ENCODE measurements around the gene GRM4.

Gene GRM4

GRCh38 chr6:34157236-34157830 lies 11.4 kb upstream of the GRM4 start:
- no peak for DNase-seq

- DNase-seq: no peak
Measured at GRCh38 chr6:34155471-34156300, 9.8 kb upstream of the GRM4 start.

GRCh38 chr6:34154668-34155447 lies 9.0 kb upstream of the GRM4 start:
- peak; percentile 60 to 63 for DNase-seq

- DNase-seq: no peak
Measured at GRCh38 chr6:34152806-34153520, 7.1 kb upstream of the GRM4 start.

GRCh38 chr6:34152042-34152524 lies 6.2 kb upstream of the GRM4 start:
- DNase-seq: no peak

GRCh38 chr6:34151321-34152041 lies 5.6 kb upstream of the GRM4 start:
- no peak for DNase-seq

GRCh38 chr6:34150766-34151165 lies 4.9 kb upstream of the GRM4 start:
- DNase-seq: no peak

GRCh38 chr6:34149831-34150400 lies 4.0 kb upstream of the GRM4 start:
- no peak for DNase-seq

GRCh38 chr6:34149452-34149810 lies 3.5 kb upstream of the GRM4 start:
- DNase-seq: no peak

- no peak for DNase-seq
Measured at GRCh38 chr6:34148631-34149451, 3.0 kb upstream of the GRM4 start.

- DNase-seq: no peak
Measured at GRCh38 chr6:34147906-34148630, 2.2 kb upstream of the GRM4 start.

- no peak for DNase-seq
Measured at GRCh38 chr6:34146801-34147592, 1.1 kb upstream of the GRM4 start.

GRCh38 chr6:34145161-34146020 lies 496 bp downstream of the GRM4 start:
- DNase-seq: peak in 1 of 2 experiments; percentile 27

GRCh38 chr6:34144581-34145160 lies 1.2 kb downstream of the GRM4 start:
- DNase-seq: no peak

- peak; percentile 36 to 49 for DNase-seq
Measured at GRCh38 chr6:34143884-34144580, 1.9 kb downstream of the GRM4 start.

- no peak for DNase-seq
Measured at GRCh38 chr6:34143196-34143883, 2.5 kb downstream of the GRM4 start.

All from activated CD4-positive, alpha-beta T cell treated with anti-CD3 and anti-CD28 coated beads, Interleukin-2, amount 50 U/mL, for 4 hours (primary cell).